B cell (primary cell): Measurements from ENCODE around the gene RNF114.

Source experiments
- CTCF ChIP-seq: fragments of 200-600 bp; IDR thresholded peaks from one replicate; pipeline ENCODE4 v1.8.0; 2022; ENCODE audit warnings: antibody characterized with exemption, mild to moderate bottlenecking
- EZH2 ChIP-seq: IDR thresholded peaks from 2 replicates; pipeline ENCODE4 v1.6.1; 2012; ENCODE audit warnings: borderline replicate concordance, low read depth, mild to moderate bottlenecking, moderate library complexity, low read length; ENCODE audit not compliant: insufficient read depth, poor library complexity, severe bottlenecking

DNA sequence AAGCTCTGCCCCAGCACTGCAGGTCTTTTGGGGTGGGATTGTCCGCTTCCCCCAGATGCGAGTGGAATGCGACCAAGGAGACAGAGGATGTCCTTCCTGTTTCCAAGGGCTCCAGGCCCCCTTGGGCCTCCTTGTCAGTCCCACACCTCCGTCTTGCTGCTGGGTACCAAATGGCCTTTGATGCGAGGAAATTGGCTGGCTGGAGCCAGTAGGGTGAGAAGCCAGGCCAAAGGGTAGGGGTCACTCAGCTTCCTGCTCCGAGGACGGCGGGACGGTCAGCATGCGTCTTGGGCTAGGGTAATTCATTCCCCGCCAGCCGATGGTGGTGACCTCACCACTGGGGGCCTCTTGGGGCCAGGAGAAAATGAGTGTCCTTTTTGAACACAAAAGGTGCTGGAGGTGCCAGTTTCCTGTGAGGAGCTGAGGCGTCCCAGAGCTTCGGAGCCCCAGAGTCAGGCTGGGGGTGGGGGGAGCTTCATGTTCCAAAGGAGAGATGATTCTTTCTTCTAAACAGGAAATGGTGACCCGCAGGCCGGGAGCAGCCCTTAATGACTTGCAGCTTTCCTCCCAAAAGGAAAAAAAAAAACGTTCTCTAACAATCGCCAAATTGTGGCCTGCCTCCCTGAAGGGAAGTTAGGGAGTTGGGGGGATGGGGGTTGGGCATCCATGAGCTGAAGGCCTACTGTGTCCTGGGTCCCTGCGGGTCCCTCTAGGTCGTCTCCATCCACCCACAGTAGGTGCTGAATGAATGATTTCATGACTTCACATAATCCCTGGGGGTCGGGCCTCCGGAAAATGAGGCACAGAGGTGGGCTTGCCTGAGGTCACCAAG lies 53.3 kb downstream of the RNF114 start:
- TF ChIP-seq CTCF (no peak), EZH2 (no peak)
